ENCODE results near the gene FBXO45. TPM values are rescaled to one million over a fixed set of nuclear protein-coding genes. Genes with fewer than 3 reads are reported as not detected.
A peak's percentile ranks its signal among the peaks of the same experiment; 100 is the strongest.

The FBXO45 gene
- total and polyA plus RNA-seq, 2 of the 13 experiments (the other 11 are each of a cell fraction or from before 2014, with no cell fraction given), result 7.0 to 12.1 TPM

GRCh38 chr3:196568246-196569002, at the start of gene FBXO45, which contains the start of gene WDR53 (continued):
- TF ChIP-seq PTBP1 (IDR thresholded peaks at IDR 0.05; ENCODE audit: low read depth, low read length, poor library complexity, severe bottlenecking), result no peak
- peak; percentile 96 for TF ChIP-seq TFDP2 (CRISPR knock-in tag; IDR thresholded peaks at IDR 0.05)
- no peak for TF ChIP-seq EZH2 (conservative IDR thresholded peaks at IDR 0.05; ENCODE audit: low read depth, low read length)
- 0 out of 2 replicates have a peak, but pooled peaks have one; percentile 76 for TF ChIP-seq ZBTB26 (CRISPR knock-in tag; IDR thresholded peaks at IDR 0.05; ENCODE audit: borderline replicate concordance)
- TF ChIP-seq IKZF4 (CRISPR knock-in tag; IDR thresholded peaks at IDR 0.05; ENCODE audit: borderline replicate concordance, low read depth, not compliant biosample characterization), result peak; percentile 74
- peak; percentile 49; the same call in 1 of the 2 replicates for TF ChIP-seq CBX5 (CRISPR knock-in tag; IDR thresholded peaks at IDR 0.05; ENCODE audit: borderline replicate concordance)
- TF ChIP-seq E2F1 (CRISPR knock-in tag; IDR thresholded peaks at IDR 0.05), result peak; percentile 97
- 0 out of 2 replicates have a peak, but pooled peaks have one; percentile 24 for TF ChIP-seq RFX5 (IDR thresholded peaks at IDR 0.05; ENCODE audit: low read depth, low read length)
- TF ChIP-seq ZMAT3 (CRISPR knock-in tag; conservative IDR thresholded peaks at IDR 0.05), result 0 out of 2 replicates have a peak, but pooled peaks have one; percentile 57
- no peak for TF ChIP-seq ZNF101 (CRISPR knock-in tag; IDR thresholded peaks at IDR 0.05; ENCODE audit: borderline replicate concordance, low read depth)
- peak; percentile 76 for TF ChIP-seq DRAP1 (CRISPR knock-in tag; IDR thresholded peaks at IDR 0.05)
- peak; percentile 86 for TF ChIP-seq POGK (CRISPR knock-in tag; conservative IDR thresholded peaks at IDR 0.05)
- TF ChIP-seq ERF (CRISPR knock-in tag; IDR thresholded peaks at IDR 0.05), result peak; percentile 90
- TF ChIP-seq GLI4 (CRISPR knock-in tag; IDR thresholded peaks at IDR 0.05; ENCODE audit: borderline replicate concordance), result 0 out of 2 replicates have a peak, but pooled peaks have one; percentile 34
- TF ChIP-seq HMG20A (CRISPR knock-in tag; IDR thresholded peaks at IDR 0.05; ENCODE audit: borderline replicate concordance), result no peak
- TF ChIP-seq SIN3A (IDR thresholded peaks at IDR 0.05; ENCODE audit: borderline replicate concordance, low read depth, low read length), result peak; percentile 80; the same call in 1 of the 2 replicates
- peak; percentile 97 for TF ChIP-seq ZNF574 (CRISPR knock-in tag; IDR thresholded peaks at IDR 0.05)
- TF ChIP-seq CENPT (CRISPR knock-in tag; IDR thresholded peaks at IDR 0.05; ENCODE audit: low read depth), result peak; percentile 60; the same call in 1 of the 2 replicates
- peak; percentile 86 for TF ChIP-seq SALL2 (CRISPR knock-in tag; IDR thresholded peaks at IDR 0.05)
